ENCODE measurements around the gene TRMT2A. TPM values are rescaled to one million over a fixed set of nuclear protein-coding genes. Genes with fewer than 3 reads are reported as not detected.

Gene TRMT2A
- total RNA-seq, 1 experiment from 2014 or later, result 55.3 TPM

DNA sequence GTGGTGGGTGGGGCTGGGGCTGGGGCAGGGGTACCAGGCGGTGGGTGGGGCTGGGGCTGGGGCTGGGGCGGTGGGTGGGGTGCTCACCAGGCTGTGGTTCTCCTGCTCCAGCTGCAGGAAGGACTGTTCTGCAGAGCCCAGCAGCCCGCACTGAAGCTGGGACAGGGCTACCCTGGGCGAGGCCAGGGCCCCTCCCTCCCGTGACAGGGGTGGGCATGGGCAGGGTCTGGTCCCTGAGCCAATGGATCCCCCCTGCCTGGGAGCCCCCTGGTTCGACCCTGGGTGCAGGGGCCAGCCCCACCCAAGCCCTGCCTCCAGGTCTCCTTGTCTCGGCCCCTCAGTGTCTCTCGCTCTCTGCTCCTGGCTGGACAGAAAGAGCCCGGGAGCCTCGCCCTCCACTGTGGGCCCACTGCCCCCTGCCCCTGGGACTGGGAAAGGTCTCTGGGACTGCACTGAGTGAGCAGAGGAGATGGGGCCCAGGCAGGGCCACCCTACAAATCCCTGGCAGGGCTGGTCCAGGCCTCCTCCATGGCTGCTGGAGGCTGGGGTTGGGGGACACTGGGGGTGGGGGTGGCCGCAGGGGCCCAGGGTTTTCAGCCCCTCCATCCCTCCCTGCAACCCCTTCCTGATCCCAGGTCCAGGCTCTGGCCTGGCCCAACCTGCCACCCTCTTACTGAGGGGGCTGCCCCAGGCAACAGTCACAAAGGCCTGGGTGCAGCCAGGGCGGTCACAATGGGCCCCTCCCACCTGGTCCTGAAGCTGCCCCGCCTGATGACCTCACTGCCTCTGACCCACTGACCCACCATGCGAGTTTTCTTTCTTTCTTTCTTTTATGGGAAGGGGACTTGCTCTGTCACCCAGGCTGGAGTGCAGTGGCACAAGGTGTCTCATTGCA, 33.6 kb upstream of the TRMT2A start, which contains the start of gene CCDC188:
Gene CCDC188 (minus strand): TSS at position 675 of the 895 bp plus-strand sequence. CDS start 69 bp downstream, at position 606.
- in situ Hi-C loops (cut with HindIII; ENCODE audit: low pct_unique_long_range_greater_than_20kb, low sequenced_read_pairs), result no loop called here
- no peak for DNase-seq (ENCODE audit: low read depth)

DNA sequence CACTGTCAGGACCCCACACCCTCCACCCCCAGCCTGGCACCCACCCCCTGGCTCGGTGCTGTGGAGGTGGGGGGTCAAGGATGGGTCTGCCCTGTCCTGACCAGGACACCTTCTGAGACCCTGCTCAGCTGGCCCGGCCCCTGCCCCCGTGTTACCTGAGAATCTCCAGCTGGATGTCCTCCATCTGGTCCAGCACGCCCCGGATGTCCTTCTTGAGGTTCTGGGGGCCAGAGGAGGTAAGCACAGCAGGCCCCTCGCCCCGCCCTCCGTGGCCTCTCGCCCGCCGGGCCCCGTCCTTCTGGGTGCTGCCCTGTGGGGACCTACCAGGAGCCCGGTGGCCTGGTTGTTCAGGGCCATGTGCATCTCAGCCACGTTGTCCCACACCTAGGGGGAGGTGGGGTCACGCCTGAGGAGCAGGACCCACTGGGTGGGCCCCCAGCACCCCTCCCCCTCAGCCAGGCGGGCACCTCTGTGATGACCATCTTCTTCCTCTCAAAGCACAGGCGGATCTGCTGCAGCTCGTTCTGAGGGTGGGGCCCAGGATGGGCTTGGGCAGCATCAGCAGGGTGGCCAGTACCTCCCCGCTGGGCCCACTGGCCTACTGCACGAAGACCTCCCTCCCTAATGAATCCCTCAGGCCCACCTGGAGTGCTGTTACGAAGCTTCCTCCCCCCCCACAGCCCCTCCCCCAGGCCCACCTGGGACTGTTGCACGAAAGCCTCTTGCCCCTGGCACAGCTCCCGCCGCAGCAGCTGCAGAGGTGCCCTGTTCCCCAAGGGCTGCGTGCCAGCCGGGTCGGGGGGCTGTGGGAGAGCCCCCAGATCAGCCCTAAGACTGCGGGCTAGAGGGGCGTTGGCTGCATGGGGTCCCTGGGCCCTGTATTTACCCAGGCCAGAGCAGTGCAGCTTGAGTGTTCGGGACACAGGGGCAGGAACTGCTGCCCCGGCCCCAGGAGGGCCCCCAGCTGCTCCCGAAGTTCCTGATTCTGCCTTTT, 32.5 kb upstream of the TRMT2A start:
- in situ Hi-C loops (cut with HindIII; ENCODE audit: low pct_unique_long_range_greater_than_20kb, low sequenced_read_pairs), result no loop called here
- no peak for DNase-seq (ENCODE audit: low read depth)

DNA sequence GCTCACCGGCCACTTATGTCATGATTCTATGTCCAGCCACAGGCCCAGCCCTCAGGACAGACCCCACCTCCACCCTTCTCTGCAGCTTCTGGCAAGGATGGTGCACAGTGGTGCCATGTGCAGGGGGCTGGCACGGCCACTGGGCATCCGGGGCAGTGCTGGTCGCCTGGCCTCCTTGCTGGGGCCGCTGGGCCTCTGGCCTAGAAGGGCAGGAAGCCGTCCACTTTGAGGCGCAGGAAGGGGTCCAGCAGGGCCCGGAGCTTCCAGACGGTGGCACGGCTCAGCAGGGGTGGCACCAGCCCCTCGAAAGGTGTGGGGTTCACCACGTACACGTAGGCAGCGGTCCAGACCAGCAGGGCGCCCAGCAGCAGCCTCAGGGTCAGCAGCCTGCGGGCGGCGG, 31.4 kb upstream of the TRMT2A start:
- no peak for DNase-seq (ENCODE audit: low read depth)
- in situ Hi-C loops (cut with HindIII; ENCODE audit: low pct_unique_long_range_greater_than_20kb, low sequenced_read_pairs), result no loop called here

DNA sequence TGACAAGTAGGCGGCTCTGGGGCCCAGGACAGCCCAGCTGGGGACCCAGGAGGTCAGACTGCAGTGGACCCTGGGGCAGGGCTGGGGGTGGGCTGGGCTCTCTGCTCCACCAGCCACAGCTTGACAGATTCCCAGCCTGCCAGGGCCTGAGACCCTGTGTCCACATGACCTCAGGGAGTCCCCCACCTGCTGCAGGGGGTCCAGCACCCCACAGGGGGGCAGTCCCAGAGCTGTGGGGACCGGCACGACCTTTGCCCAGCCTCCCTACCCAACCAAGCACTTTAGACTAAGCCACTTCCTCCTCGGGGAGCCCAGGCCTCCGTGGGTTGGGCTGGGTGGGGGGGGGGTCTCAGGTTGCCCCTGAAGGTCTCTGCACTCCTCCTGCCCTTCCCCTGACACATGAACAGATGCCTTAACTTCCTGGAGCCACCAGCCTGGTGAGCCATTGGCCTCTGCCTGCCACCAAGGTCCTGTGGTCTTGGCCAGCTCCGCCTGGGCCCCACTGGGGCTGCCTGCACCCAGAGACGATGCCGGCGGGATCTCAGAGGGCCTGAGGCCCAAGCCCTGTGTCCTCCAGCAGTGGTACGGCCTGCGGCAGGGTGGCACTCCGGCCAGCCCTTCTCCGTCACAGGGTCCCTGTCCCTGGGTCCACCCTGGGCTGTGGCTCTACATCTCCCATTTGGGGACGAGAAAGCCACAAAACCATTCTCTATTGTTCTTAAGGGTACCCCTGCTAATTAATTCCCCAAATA, 30.4 kb upstream of the TRMT2A start:
- DNase-seq (ENCODE audit: low read depth), result no peak
- in situ Hi-C loops (cut with HindIII; ENCODE audit: low pct_unique_long_range_greater_than_20kb, low sequenced_read_pairs), result no loop called here

DNA sequence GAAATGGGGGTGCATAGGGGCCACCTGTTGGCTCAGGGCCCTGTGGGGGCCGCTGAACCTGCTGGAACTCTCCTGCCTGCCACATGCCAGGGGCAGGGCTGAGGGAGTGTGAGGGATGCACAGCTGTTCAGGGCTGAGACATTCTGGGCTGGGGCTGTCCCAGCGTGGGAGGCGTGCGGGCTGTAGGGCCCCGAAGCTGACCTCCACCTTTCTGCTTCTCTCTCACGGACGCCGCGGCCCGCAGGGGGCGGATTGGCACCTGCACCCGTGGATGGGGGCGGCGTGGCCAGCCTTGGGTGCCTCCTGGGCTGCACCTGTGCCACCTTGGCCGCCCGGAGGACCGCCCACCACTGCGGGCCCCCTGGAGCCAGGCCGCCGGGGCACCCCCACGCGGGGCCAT, 29.8 kb upstream of the TRMT2A start:
- in situ Hi-C loops (cut with HindIII; ENCODE audit: low pct_unique_long_range_greater_than_20kb, low sequenced_read_pairs), result no loop called here
- DNase-seq (ENCODE audit: low read depth), result no peak

DNA sequence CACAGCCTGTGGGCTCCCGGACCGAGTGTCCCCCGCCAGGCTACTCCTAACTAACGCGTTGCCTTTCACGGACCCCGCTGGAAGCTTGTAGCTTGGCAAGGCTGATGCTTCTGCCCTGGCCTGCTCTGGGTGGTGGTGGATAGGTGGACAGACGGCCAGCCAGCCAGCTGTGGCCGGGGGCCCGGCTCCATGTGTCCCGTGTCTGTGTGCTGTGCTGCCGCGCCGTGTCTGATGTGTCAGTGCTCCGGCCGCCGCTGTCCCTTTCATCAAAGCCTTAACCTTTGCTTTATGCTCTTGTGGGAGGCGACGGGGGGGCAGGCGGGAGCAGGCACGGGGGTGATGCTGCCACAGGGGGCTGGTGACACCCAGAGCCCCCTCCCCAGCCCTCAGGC, 28.8 kb upstream of the TRMT2A start:
- in situ Hi-C loops (cut with HindIII; ENCODE audit: low pct_unique_long_range_greater_than_20kb, low sequenced_read_pairs), result no loop called here
- no peak for DNase-seq (ENCODE audit: low read depth)

DNA sequence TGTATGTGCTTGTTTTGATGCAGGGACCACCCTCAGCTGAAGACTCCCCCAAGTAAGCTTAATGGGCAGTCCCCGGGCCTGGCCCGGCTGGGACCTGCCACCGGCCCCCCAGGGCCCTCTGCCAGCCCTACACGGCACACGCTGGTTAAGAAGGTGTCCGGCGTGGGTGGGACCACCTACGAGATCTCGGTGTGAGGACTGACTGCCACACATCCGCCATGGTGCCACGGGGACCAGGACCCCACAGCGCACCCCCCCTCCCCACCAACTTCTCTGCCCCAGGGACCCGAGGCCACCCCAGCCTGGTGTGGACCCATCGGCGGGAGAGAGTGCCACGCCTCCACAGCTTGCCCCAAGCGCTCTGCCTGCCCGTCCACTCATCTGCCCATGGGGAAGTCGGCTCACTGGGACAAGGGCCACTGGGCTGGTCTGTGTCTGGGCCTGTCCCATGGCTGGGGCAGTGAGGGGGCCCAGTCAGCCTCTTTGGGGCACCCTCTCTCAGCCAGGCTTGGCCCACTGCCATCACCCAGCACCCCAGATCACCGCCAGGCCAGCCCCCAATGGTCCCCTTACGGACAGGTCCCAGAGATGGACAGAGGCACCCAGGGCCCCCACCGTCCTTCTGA, 28.3 kb upstream of the TRMT2A start:
- in situ Hi-C loops (cut with HindIII; ENCODE audit: low pct_unique_long_range_greater_than_20kb, low sequenced_read_pairs), result no loop called here
- DNase-seq (ENCODE audit: low read depth), result no peak

DNA sequence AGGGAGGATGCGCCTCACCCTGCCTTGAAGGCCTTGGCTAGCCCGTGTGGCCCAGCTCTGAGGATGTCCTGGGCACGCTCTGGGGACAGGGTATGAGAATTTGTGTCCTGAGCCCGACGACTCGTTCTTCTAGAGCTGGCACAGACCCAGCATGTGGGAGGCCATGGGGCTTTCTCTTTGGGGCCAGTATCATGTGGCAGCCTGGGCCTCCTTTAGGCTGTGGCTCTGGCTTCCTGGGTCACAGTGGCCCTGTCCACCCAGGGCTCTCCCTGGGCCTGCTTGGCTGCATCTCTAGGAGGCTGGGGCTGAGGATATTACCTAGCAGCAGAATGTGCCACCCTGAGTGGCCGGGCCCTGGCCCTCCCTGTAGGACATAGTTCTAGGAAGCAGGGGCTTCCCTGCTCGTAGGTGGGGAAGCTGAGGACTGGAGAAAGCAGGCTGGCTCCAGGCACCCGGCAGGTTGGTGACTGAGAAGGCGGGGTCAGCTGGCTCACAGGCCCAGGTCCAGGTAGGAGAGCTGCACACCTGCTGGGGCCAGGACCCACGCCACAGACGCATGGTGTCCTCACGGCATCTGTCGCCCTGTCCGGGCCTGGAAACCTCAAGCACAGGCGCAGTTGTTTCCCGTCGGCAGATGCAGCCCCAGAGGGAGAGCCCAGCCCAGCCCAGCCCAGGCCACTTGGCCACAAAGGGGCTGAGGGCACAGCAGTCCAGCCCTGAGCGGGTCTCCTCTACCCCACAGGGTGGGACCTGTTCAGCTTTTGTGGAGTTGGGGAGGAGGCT, 27.0 kb upstream of the TRMT2A start:
- in situ Hi-C loops (cut with HindIII; ENCODE audit: low pct_unique_long_range_greater_than_20kb, low sequenced_read_pairs), result no loop called here
- DNase-seq (ENCODE audit: low read depth), result no peak

DNA sequence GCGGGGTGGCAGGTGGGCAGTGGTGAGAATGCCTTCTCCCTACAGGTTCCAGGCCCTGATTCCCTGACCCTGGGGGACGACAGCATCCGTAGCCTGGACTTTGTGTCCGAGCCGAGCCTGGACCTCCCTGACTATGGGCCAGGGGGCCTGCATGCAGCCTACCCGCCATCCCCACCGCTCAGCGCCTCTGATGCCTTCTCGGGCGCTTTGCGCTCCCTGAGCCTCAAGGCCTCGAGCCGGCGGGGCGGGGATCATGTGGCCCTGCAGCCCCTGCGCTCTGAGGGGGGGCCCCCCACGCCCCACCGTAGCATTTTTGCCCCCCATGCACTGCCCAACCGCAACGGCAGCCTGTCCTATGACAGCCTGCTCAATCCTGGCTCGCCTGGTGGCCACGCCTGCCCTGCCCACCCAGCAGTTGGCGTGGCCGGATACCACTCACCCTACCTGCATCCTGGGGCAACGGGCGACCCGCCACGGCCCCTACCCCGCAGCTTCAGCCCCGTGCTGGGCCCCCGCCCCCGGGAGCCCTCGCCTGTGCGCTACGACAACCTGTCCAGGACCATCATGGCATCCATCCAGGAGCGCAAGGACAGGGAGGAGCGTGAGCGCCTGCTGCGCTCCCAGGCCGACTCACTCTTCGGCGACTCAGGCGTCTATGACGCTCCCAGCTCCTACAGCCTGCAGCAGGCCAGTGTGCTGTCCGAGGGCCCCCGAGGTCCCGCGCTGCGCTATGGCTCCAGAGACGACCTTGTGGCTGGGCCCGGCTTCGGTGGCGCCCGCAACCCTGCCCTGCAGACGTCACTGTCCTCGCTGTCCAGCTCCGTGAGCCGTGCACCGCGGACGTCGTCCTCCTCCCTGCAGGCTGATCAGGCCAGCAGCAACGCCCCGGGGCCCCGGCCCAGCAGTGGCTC, 25.9 kb upstream of the TRMT2A start:
- in situ Hi-C loops (cut with HindIII; ENCODE audit: low pct_unique_long_range_greater_than_20kb, low sequenced_read_pairs), result no loop called here
- DNase-seq (ENCODE audit: low read depth), result no peak

DNA sequence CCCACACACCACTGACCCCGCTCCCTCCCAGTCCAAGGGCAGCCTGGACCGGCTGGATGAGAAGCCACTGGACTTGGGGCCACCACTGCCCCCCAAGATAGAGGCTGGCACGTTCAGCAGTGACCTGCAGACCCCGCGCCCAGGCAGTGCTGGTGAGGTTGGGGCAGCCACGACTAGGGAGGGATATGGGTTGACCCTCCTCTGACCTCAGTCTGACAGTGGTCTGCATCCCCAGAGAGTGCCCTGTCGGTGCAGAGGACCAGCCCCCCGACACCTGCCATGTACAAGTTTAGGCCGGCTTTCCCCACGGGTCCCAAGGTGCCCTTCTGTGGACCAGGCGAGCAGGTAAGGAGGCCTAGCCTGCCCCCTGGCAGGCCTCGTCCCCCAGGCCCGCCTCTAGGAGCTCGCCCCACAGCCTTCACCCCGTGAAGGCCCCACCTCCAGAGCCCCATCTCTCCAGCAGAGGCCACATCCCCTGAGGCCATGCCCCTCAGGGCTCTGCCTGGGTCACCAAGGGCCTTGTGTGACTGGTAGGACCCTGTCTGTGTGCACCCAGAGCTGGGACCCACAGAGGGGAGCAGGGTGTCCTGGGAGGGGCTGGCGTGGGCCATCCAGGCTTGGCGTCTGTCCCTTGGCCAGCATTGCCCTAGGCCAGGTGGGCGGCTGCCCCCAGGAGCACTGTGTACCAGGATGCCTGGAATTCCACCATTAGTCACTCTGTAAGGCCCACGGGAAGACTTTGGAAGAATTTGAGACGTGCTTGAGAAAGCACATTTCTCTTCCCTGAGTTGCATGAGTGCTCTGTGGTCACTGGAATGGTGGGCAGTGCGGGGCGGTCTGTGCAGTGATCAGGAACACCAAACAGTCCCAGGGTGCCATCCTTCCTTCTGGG, 24.4 kb upstream of the TRMT2A start:
- peak; percentile 74 for DNase-seq (ENCODE audit: low read depth)
- in situ Hi-C loops (cut with HindIII; ENCODE audit: low pct_unique_long_range_greater_than_20kb, low sequenced_read_pairs), result no loop called here

DNA sequence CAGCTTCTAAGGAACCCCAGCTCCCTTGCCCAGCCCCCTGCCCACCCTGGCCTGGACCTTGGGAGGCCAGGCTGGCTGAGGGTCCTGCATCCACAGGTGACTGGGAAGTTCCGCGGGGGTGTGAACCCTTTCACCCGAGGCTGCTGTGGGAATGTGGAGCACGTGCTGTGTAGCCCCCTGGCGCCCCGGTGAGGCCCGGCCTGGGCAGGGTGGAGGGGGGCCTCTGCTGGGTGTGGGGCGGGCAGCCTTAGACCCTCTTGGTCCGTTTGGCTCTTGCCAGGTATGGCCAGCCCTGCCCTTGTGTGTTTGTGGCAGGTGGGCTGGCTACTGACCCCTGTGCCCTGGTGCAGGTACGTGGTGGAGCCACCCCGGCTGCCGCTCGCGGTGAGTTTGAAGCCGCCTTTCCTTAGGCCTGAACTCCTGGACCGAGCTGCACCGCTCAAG, 23.5 kb upstream of the TRMT2A start:
- in situ Hi-C loops (cut with HindIII; ENCODE audit: low pct_unique_long_range_greater_than_20kb, low sequenced_read_pairs), result no loop called here
- no peak for DNase-seq (ENCODE audit: low read depth)

DNA sequence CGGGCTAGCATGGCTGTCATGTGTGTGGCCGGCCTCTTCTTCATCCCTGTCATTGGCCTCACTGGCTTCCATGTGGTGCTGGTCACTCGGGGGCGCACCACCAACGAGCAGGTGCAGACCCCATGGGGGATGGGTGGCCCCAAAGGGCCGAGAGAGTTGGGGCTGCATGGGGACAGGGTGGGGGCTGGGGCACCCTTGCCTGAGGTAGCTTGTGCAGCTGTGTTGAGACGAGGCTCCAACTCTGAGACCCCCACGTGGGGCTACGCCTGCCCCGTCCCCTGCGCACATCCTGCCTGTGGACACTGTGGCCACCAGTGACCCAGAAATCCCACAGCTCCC, 23.1 kb upstream of the TRMT2A start:
- DNase-seq (ENCODE audit: low read depth), result no peak
- in situ Hi-C loops (cut with HindIII; ENCODE audit: low pct_unique_long_range_greater_than_20kb, low sequenced_read_pairs), result no loop called here

DNA sequence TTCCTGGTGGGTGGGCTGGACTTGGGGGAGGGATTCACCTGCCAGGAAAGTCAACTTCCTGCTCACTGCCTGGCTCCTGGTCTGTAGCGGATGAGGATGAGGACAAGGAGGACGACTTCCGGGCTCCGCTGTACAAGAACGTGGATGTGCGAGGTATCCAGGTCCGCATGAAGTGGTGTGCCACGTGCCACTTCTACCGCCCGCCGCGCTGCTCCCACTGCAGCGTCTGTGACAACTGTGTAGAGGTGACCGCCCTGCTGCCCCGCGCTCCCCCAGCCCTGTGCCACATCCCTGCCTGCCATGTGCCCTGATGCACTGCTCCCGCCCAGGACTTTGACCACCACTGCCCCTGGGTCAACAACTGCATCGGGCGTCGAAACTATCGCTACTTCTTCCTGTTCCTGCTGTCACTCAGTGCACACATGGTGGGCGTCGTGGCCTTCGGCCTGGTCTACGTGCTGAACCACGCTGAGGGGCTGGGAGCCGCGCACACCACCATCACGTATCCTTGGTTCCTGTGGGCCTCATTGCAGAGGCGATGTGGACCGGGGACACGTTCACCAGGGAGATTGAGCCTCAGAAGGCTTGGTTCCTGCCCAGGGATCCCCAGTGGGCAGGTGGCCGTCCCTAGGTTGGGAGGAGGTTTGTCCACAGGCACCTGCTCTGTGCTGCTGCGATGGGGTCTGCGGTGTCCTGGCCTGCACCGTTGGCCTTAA, 22.5 kb upstream of the TRMT2A start:
- in situ Hi-C loops (cut with HindIII; ENCODE audit: low pct_unique_long_range_greater_than_20kb, low sequenced_read_pairs), result no loop called here
- no peak for DNase-seq (ENCODE audit: low read depth)

DNA sequence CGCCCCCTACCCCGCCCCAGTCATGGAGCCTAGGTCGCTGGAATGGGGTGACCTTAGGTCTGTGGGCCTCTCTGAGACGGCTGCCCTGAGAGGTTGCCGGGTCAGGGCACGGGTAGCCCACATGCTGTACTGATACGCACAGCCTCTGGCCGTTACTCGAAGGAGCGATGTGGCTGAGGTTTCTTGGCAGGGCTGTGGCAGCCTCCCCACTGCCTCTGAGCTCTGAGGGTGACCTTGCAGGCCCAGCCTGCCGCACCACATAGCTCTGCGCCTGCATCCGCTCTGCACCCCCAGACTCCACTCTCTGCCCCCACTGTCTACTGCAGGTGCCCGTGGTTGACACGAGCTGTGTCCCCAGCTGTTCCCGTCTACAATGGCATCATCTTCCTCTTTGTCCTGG, 21.8 kb upstream of the TRMT2A start:
- no peak for DNase-seq (ENCODE audit: low read depth)
- in situ Hi-C loops (cut with HindIII; ENCODE audit: low pct_unique_long_range_greater_than_20kb, low sequenced_read_pairs), result no loop called here

DNA sequence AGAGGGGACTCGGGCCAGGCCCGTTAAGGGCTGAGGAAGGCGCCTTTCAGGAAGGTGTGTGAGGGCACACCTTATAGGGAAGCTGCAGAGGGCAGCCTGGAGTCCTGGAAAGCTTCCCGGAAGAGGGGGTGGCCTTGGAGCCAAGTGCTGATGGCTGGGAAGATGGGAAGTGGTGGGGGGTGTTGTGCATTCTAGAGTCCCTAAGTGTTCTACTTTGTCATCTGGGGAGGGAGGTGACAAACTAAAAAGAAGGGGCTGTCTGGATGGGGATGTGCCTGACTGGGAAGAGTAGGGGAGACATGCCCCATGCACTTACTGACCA, 21.4 kb upstream of the TRMT2A start:
- in situ Hi-C loops (cut with HindIII; ENCODE audit: low pct_unique_long_range_greater_than_20kb, low sequenced_read_pairs), result no loop called here
- no peak for DNase-seq (ENCODE audit: low read depth)

Data from Caki2 (cell line).